ENCODE data around the gene PCNX4.

DNA sequence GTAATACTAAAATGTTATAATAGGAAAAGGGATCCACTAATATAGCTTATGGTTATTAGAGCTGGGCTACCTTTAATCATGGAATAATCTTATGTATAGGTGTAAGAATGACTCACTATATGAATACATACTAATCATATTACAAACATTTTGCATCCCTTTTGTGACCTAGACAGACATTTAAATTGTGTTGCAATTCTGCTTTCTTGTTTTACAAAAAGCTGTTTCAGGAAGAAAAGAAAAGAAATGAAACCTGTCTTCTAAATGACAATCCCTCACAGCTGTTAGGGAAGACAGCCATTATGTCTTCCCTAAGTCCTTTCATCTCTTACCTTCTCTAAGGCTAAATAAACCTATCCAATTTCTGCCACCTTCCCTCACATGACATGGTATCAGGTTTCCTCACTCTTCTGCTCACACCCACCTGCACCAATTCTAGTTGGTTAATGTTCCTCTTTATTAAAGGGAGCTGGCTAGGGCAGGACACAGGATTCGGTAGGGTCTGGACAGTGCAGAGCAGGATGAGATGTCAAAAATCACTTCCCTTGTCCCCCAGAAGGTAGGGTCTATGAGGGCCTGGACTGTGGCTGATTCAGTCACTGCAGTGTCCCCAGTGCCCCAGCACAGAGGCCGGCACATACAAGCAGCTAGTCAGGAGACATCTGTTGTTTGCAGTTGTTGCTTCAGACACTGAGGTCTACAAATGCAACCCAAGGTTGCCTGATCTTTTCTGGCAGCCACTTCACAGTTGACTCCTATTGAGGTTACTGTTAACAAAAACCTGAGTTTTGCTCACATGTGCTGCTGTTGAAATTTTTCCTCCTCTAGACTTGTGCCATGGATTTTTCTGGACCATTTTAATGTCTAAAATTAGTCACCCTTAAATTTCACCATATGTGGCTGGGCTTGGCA, 69.7 kb downstream of the PCNX4 start:
- TF ChIP-seq, protein P1, sequence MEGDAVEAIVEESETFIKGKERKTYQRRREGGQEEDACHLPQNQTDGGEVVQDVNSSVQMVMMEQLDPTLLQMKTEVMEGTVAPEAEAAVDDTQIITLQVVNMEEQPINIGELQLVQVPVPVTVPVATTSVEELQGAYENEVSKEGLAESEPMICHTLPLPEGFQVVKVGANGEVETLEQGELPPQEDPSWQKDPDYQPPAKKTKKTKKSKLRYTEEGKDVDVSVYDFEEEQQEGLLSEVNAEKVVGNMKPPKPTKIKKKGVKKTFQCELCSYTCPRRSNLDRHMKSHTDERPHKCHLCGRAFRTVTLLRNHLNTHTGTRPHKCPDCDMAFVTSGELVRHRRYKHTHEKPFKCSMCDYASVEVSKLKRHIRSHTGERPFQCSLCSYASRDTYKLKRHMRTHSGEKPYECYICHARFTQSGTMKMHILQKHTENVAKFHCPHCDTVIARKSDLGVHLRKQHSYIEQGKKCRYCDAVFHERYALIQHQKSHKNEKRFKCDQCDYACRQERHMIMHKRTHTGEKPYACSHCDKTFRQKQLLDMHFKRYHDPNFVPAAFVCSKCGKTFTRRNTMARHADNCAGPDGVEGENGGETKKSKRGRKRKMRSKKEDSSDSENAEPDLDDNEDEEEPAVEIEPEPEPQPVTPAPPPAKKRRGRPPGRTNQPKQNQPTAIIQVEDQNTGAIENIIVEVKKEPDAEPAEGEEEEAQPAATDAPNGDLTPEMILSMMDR (conservative IDR thresholded peaks at IDR 0.05 in 1 of 2, IDR thresholded peaks at IDR 0.05 in 1 of 2; ENCODE audit: low read depth in 1 of 2, low read length in 2 of 2), result no peak
- no peak for TF ChIP-seq EZH2 (IDR thresholded peaks at IDR 0.05; ENCODE audit: low read length, missing control alignments)

Measured in fibroblast of lung (primary cell).